SK-N-SH (cell line): ENCODE data around the gene NOC2L. TPM values are rescaled to one million over a fixed set of nuclear protein-coding genes. Genes with fewer than 3 reads are reported as not detected.

ENCODE experiments used
- CTCF ChIA-PET: fragments of 300-600, 350-600 bp; formaldehyde crosslinking; extraction: SDS; loops from one replicate; lab custom pipeline; 2021; lab: Yijun Ruan, JAX
- POLR2A ChIA-PET: fragments of 350-600 bp; sonication (Branson Sonifier 250); formaldehyde crosslinking; extraction: SDS; loops from one replicate; lab custom pipeline; 2020; ENCODE audit warnings: antibody characterized with exemption, inconsistent platforms; lab: Yijun Ruan, JAX
- DNase-seq: peaks from one replicate; pipeline ENCODE4 v3.0.0; 2012
- H2AFZ ChIP-seq: fragments of 200-600 bp; sonication (generic); 2 replicates; pipeline ENCODE4 v1.8.1; 2016; ENCODE audit warnings: antibody characterized with exemption, mild to moderate bottlenecking, low read depth
- H3F3A ChIP-seq: fragments of 200-600 bp; sonication (generic); replicated peaks from 2 replicates; pipeline ENCODE3; 2016; ENCODE audit warnings: antibody characterized with exemption, mild to moderate bottlenecking; ENCODE audit not compliant: insufficient read depth
- H3K27ac ChIP-seq, 2 experiments: fragments of 200-500 bp in 1 of 2; fragments of 200-600 bp in 1 of 2; sonication (Bioruptor generic) in 1 of 2; sonication (generic), shearing (Covaris generic) in 1 of 2; 2 replicates each; pipeline versions ENCODE4 v1.5.1 to v1.6.1; 2014 to 2016; ENCODE audit warnings: low read depth in 2 of 2, inconsistent platforms in 1 of 2, low read length in 1 of 2, mild to moderate bottlenecking in 1 of 2, mixed read lengths in 1 of 2
- H3K27me3 ChIP-seq: fragments of 200-600 bp; sonication (generic), shearing (Covaris generic); 2 replicates; pipeline ENCODE4 v1.6.1; 2016; ENCODE audit warnings: mixed run types; ENCODE audit not compliant: insufficient read depth
- H3K36me3 ChIP-seq, 2 experiments: fragments of 200-500 bp in 1 of 2; fragments of 200-600 bp in 1 of 2; sonication (Bioruptor generic) in 1 of 2; sonication (generic) in 1 of 2; replicated peaks in 1 of 2; 2 replicates each; pipeline versions ENCODE3 to v1.5.1; 2014 to 2016; ENCODE audit warnings: low read length in 1 of 2, mild to moderate bottlenecking in 1 of 2; ENCODE audit not compliant: insufficient read depth in 2 of 2, control insufficient read depth in 1 of 2
- H3K4me1 ChIP-seq, 2 experiments: fragments of 200-500 bp in 1 of 2; fragments of 200-600 bp in 1 of 2; sonication (Bioruptor generic) in 1 of 2; sonication (generic), shearing (Covaris generic) in 1 of 2; 2 replicates each; pipeline versions ENCODE4 v1.5.1 to v1.6.1; 2014 to 2016; ENCODE audit warnings: low read depth in 1 of 2, low read length in 1 of 2, mixed run types in 1 of 2; ENCODE audit not compliant: insufficient read depth in 2 of 2, control insufficient read depth in 1 of 2
- H3K4me2 ChIP-seq: fragments of 200-600 bp; sonication (generic), shearing (Covaris generic); 2 replicates; pipeline ENCODE4 v1.6.1; 2017; ENCODE audit warnings: mixed run types
- H3K4me3 ChIP-seq, 2 experiments: fragments of 200-500 bp in 1 of 2; fragments of 200-600 bp in 1 of 2; sonication (Bioruptor generic) in 1 of 2; sonication (generic), shearing (Covaris generic) in 1 of 2; 2 replicates each; pipeline versions ENCODE4 v1.5.1 to v1.8.1; 2014 to 2016; ENCODE audit warnings: low read depth in 2 of 2, inconsistent platforms in 1 of 2, low read length in 1 of 2, mild to moderate bottlenecking in 1 of 2, mixed read lengths in 1 of 2, moderate library complexity in 1 of 2
- H3K79me2 ChIP-seq: fragments of 200-600 bp; sonication (generic); 2 replicates; pipeline ENCODE4 v1.8.1; 2017; ENCODE audit warnings: mild to moderate bottlenecking; ENCODE audit not compliant: insufficient read depth
- H3K9ac ChIP-seq: fragments of 200-600 bp; sonication (generic); 2 replicates; pipeline ENCODE4 v1.6.1; 2017; ENCODE audit warnings: mixed run types
- H3K9me2 ChIP-seq: fragments of 200-600 bp; sonication (generic); 2 replicates; pipeline ENCODE4 v1.6.1; 2017; ENCODE audit warnings: mixed run types
- H3K9me3 ChIP-seq: fragments of 200-600 bp; sonication (generic); 2 replicates; pipeline ENCODE4 v1.6.1; 2017; ENCODE audit warnings: mixed run types, mild to moderate bottlenecking, moderate library complexity
- H4K20me1 ChIP-seq: fragments of 200-600 bp; sonication (generic); 2 replicates; pipeline ENCODE4 v1.6.1; 2017; ENCODE audit warnings: mild to moderate bottlenecking, mixed run types; ENCODE audit not compliant: insufficient read depth
- CHD2 ChIP-seq: fragments of 150-350 bp; IDR thresholded peaks from 2 replicates; pipeline ENCODE4 v1.6.1; 2018; ENCODE audit warnings: low read length; ENCODE audit not compliant: partially characterized antibody
- FOSL2 ChIP-seq: IDR thresholded peaks from 2 replicates; pipeline ENCODE4 v1.4.0; 2012; ENCODE audit warnings: low read depth, mild to moderate bottlenecking, moderate library complexity, borderline replicate concordance
- FOXM1 ChIP-seq: IDR thresholded peaks from 2 replicates; pipeline ENCODE4 v1.4.0; 2012; ENCODE audit warnings: low read depth, mild to moderate bottlenecking
- JUND ChIP-seq: IDR thresholded peaks from 2 replicates; pipeline ENCODE4 v1.4.0; 2012
- MEF2A ChIP-seq: IDR thresholded peaks from 2 replicates; pipeline ENCODE4 v1.4.0; 2012; ENCODE audit warnings: low read depth, borderline replicate concordance
- MXI1 ChIP-seq: IDR thresholded peaks from 2 replicates; pipeline ENCODE4 v1.6.1; 2012; ENCODE audit warnings: mild to moderate bottlenecking, low read depth, low read length, improper control_type of control experiment
- NFIC ChIP-seq: IDR thresholded peaks from 2 replicates; pipeline ENCODE4 v1.4.0; 2012; ENCODE audit warnings: borderline replicate concordance
- NRF1 ChIP-seq: IDR thresholded peaks from 2 replicates; pipeline ENCODE4 v1.6.1; 2012; ENCODE audit warnings: low read depth, mild to moderate bottlenecking, low read length
- POLR2AphosphoS5 ChIP-seq: IDR thresholded peaks from 2 replicates; pipeline ENCODE4 v1.6.1; 2012; ENCODE audit warnings: low read depth, low read length
- RAD21 ChIP-seq: IDR thresholded peaks from 2 replicates; pipeline ENCODE4 v1.6.1; 2012; ENCODE audit warnings: mild to moderate bottlenecking, low read length
- RCOR1 ChIP-seq: fragments of 150-350 bp; IDR thresholded peaks from 2 replicates; pipeline ENCODE4 v1.6.1; 2017; ENCODE audit warnings: antibody characterized with exemption, low read length
- RXRA ChIP-seq: IDR thresholded peaks from 2 replicates; pipeline ENCODE4 v1.4.0; 2012; ENCODE audit warnings: low read depth, mild to moderate bottlenecking, borderline replicate concordance
- SMC3 ChIP-seq: IDR thresholded peaks from 2 replicates; pipeline ENCODE4 v1.6.1; 2012; ENCODE audit warnings: low read depth, low read length, improper control_type of control experiment
- TEAD4 ChIP-seq: IDR thresholded peaks from 2 replicates; pipeline ENCODE4 v1.4.0; 2012; ENCODE audit warnings: mild to moderate bottlenecking, borderline replicate concordance; ENCODE audit not compliant: insufficient read depth
- WGBS: methylation state at CpG from one replicate; pipeline ENCODE4 v1.1.6; 2017; ENCODE audit warnings: low lambda C conversion rate; 5-methylcytosine and 5-hydroxymethylcytosine counted together
- polyA plus RNA-seq, 3 experiments: library from polyadenylated mRNA; depleted of rRNA; stranded (reverse); fragments of >200 nt; gene quantifications; 2 replicates each; pipeline ENCODE4 v1.2.3, GENCODE V29; 2012
- TF ChIP-seq, protein P1 (sequence below): fragments of 150-350 bp; IDR thresholded peaks from 2 replicates; pipeline ENCODE4 v1.6.1; 2016; ENCODE audit warnings: mild to moderate bottlenecking, low read depth, low read length
- TF ChIP-seq, protein P2 (sequence below): IDR thresholded peaks from 2 replicates; pipeline ENCODE4; 2012

Gene NOC2L
- polyA plus RNA-seq, 1 of the 3 experiments (the other 2 are of a cell fraction), result 124 TPM

DNA sequence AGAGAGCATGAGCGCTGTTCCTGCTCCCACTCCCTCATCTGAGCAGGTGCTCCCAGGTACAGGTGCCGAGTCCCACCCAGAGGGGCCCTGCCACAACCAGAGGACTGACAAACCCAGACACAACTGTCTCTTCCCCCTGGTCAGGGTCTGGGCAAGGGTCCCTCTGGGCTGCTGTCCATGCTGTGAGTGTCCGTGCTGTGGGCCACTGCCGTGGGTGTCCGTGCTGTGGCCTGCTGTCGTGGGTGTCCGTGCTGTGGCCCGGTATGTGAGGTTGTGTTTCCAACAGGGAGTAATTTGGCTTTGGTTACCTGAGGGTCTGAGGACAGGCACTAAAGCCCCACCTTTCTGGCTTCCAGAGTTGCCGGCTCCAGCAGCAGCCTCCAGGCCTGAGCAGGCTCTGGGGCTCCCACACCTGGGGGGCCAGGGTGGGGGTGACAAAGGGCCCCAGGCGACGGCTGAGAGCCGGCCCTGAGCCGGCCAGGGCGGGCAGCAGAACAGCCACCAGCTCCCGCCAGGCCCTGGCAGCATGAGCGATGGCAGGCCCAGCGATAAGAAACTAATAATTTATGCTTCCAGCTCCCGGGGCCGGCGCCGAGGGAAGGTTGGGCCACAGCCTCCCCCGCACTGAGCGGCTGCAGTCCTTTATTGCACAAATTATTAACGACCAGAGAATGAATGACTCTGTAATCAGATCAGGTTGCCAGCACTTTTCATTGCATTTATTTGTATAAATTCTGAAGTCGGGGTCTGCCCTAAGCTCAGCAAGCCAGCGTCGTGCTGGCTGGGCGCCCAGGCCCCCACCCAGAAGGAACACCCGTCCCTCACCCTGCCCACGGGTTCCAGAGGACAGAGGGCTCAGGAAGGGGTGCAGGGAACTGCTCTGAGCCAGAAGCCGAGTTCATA lies 42.6 kb downstream of the NOC2L start (continued):
- TF ChIP-seq, protein P1, sequence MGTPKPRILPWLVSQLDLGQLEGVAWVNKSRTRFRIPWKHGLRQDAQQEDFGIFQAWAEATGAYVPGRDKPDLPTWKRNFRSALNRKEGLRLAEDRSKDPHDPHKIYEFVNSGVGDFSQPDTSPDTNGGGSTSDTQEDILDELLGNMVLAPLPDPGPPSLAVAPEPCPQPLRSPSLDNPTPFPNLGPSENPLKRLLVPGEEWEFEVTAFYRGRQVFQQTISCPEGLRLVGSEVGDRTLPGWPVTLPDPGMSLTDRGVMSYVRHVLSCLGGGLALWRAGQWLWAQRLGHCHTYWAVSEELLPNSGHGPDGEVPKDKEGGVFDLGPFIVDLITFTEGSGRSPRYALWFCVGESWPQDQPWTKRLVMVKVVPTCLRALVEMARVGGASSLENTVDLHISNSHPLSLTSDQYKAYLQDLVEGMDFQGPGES, result no peak
- no peak for TF ChIP-seq TEAD4
- peak; percentile 15; the same call in 1 of the 2 replicates for TF ChIP-seq NFIC
- no peak for TF ChIP-seq FOSL2
- no peak for TF ChIP-seq FOXM1
- no peak for TF ChIP-seq NRF1
- TF ChIP-seq, protein P2, sequence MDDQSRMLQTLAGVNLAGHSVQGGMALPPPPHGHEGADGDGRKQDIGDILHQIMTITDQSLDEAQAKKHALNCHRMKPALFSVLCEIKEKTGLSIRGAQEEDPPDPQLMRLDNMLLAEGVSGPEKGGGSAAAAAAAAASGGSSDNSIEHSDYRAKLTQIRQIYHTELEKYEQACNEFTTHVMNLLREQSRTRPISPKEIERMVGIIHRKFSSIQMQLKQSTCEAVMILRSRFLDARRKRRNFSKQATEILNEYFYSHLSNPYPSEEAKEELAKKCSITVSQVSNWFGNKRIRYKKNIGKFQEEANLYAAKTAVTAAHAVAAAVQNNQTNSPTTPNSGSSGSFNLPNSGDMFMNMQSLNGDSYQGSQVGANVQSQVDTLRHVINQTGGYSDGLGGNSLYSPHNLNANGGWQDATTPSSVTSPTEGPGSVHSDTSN, result peak; percentile 50; the same call in 1 of the 2 replicates
- no peak for TF ChIP-seq MEF2A
- no peak for TF ChIP-seq POLR2AphosphoS5
- no peak for TF ChIP-seq CHD2
- no peak for TF ChIP-seq SMC3
- no peak; the same call in 1 of the 2 replicates for TF ChIP-seq RAD21
- TF ChIP-seq JUND, result no peak
- no peak for TF ChIP-seq RXRA
- peak; percentile 62; the same call in 1 of the 2 replicates for TF ChIP-seq MXI1

- H3K27me3 ChIP-seq, result no peaks in the 10 kb centered on the region
Observed at GRCh38 chr1:915295-916172, 43.5 kb downstream of the NOC2L start.

More at GRCh38 chr1:915295-916172, 43.5 kb downstream of the NOC2L start:
- Histone ChIP-seq H3K9ac (no peak overlapping the region), H3K9me3 (no peaks in the 10 kb centered on the region), H3K4me3 (no peak overlapping the region), H3K4me2 (no peak overlapping the region), H3F3A (no peaks in the 10 kb centered on the region), H3K9me2 (no peaks in the 10 kb centered on the region), H3K27ac (peak overlapping the region in 1 of 2 experiments; percentile 74; a peak in 2 of 4 replicates), H3K36me3 (no peaks in the 10 kb centered on the region), H3K79me2 (no peaks in the 10 kb centered on the region), H2AFZ (no peak overlapping the region), H4K20me1 (no peaks in the 10 kb centered on the region), H3K4me1 (peaks cover under 1 to 50% of the 10 kb centered on the region in 2 experiments; a peak in 2 of 4 replicates)
- 85% methylated on average over 12 of the region's 28 CpGs for WGBS
- ChIA-PET CTCF (interaction anchor here (0.6 to 2.2 kb wide), 5 partner anchors 9 to 117 kb away, joined by 3 to 14 read pairs (median 4); no protein-coding TSS in a partner anchor), POLR2A (no interaction called here)
- DNase-seq, result no peak
- TF ChIP-seq RCOR1 (no peak), FOXM1 (no peak)
